Heart right ventricle (tissue), 16 donors: Measurements from ENCODE around the gene PDE4A. TPM values are rescaled to one million over a fixed set of nuclear protein-coding genes. Genes with fewer than 3 reads are reported as not detected.
"Not testable (repeated sequence)": the region's sequence is repeated elsewhere in the genome, so short reads cannot be mapped to it uniquely, and the experiment has no call there.

Experiments used
- ATAC-seq, 8 donors: fragments of 200-7000 bp; cut with Tn5 transposase; one replicate each; pipeline ENCODE4 v1.9.1; 2020; ENCODE audit warnings: mild to moderate bottlenecking in 8 of 8, moderate library complexity in 8 of 8, moderate number of reproducible peaks in 1 of 8
- DNase-seq, 2 donors: peaks; one replicate each; pipeline ENCODE4 v3.0.0-alpha.2; 2020
- H3K27ac ChIP-seq, 10 donors: fragments of 200-600 bp; sonication (generic) in 2 of 10; one replicate each; pipeline versions ENCODE4 v1.5.0 to v1.8.0; 2020 to 2022; ENCODE audit warnings: mild to moderate bottlenecking in 3 of 10
- H3K27me3 ChIP-seq, 7 donors: fragments of 200-600 bp; one replicate each; pipeline ENCODE4 v1.8.0; 2021 to 2022; ENCODE audit warnings: mild to moderate bottlenecking in 2 of 7
- H3K36me3 ChIP-seq, 9 donors: fragments of 200-600 bp; sonication (generic) in 1 of 9; one replicate each; pipeline versions ENCODE4 v1.5.0 to v1.8.0; 2020 to 2022; ENCODE audit warnings: mild to moderate bottlenecking in 2 of 9
- H3K4me1 ChIP-seq, 9 donors: fragments of 200-600 bp; sonication (generic) in 1 of 9; one replicate each; pipeline versions ENCODE4 v1.5.0 to v1.8.0; 2020 to 2022; ENCODE audit warnings: mild to moderate bottlenecking in 4 of 9
- H3K4me3 ChIP-seq, 10 donors: fragments of 200-600 bp; sonication (generic) in 2 of 10; one replicate each; pipeline versions ENCODE4 v1.5.0 to v1.8.0; 2020 to 2022; ENCODE audit warnings: mild to moderate bottlenecking in 7 of 10, moderate library complexity in 2 of 10
- H3K9me3 ChIP-seq, 11 donors: fragments of 200-600 bp in 10 of 11; sonication (generic) in 2 of 11; one replicate each; pipeline versions ENCODE4 v1.5.0 to v1.8.0; 2013 to 2022; ENCODE audit warnings: mild to moderate bottlenecking in 2 of 11, control low read depth in 1 of 11, moderate library complexity in 1 of 11
- CTCF ChIP-seq, 9 donors: fragments of 200-600 bp; sonication (generic) in 2 of 9; IDR thresholded peaks; one replicate each; pipeline versions ENCODE4 v1.5.0 to v1.8.0; 2021 to 2022; ENCODE audit warnings: antibody characterized with exemption in 9 of 9, mild to moderate bottlenecking in 5 of 9, moderate library complexity in 1 of 9
- whole genome bisulfite sequencing, 2 donors: extraction: QIAGEN DNeasy Blood & Tissue Kit; methylation state at CpG; one replicate each; pipeline ENCODE4 v1.1.7; 2013; ENCODE audit warnings: inconsistent platforms in 1 of 2; 5-methylcytosine and 5-hydroxymethylcytosine counted together
- intact Hi-C, 10 donors: fragments of 100-400 bp; cut with DNase I; formaldehyde crosslinking; loops; one replicate each; pipeline versions ENCODE4 v1.11.1 to v1.14.2; 2022
- polyA plus RNA-seq, 2 donors: library from polyadenylated mRNA; stranded (reverse); fragments of 200-250 nt; gene quantifications; one replicate each; pipeline ENCODE4 v1.2.3, GENCODE V29; 2013
- total RNA-seq, 10 donors: library from RNA; stranded (reverse); fragmentation: NEBNext Ultra II Directional in 3 of 10; extraction: Animal tissue kit (Norgen Biotek cat#: 25700) in 3 of 10; gene quantifications; one replicate each; pipeline versions ENCODE4 v1.2.1 to v1.2.4, GENCODE V29; 2021 to 2023
- donor health status: Arrhythmogenic right ventricular cardiomyopathy.
- donor health status: ischemic (EF 13 %, LVEDD 7.1; RV severe dilation, severe dysfunction).
- donor health status: healthy with polysubstance abuse.
- donor health status: DM: no; HTN: yes; CAD: no.
- donor health status: DM: no; HTN: no; CAD: no.
- donor health status: ischemic (EF 25% LVEDD 6.9; RV normal size, moderate dysfunction).
- donor health status: ischemic (EF 25% LVEDD 5.7; RV mildly dilated, moderate dysfunction).
- donor health status: healthy.
- donor health status: DM: yes; HTN: yes; CAD: no.
- donor health status: Ischemic cardiomyopathy.
- donor health status: ischemic (EF 35%, LVEDD 5.7; RV mildly dilated, moderate dysfunction).
- donor health status: nonischemic (EF 11% LVEDD 7.7; RV severe dilation, severe dysfunction).
- donor health status: DM: yes; HTN: yes; CAD: no.
- donor health status: PGD.
- donor health status: ischemic (EF 29% LVEDD 5.4; RV normal size, mild dysfunction).
- donor health status: nonischemic (EF 23%, LVEDD 6.1; RV moderate dilation, normal function).

PDE4A gene
- total and polyA plus RNA-seq, 12 donors, result 3.5 to 50.7 (median 17.0) TPM

DNA sequence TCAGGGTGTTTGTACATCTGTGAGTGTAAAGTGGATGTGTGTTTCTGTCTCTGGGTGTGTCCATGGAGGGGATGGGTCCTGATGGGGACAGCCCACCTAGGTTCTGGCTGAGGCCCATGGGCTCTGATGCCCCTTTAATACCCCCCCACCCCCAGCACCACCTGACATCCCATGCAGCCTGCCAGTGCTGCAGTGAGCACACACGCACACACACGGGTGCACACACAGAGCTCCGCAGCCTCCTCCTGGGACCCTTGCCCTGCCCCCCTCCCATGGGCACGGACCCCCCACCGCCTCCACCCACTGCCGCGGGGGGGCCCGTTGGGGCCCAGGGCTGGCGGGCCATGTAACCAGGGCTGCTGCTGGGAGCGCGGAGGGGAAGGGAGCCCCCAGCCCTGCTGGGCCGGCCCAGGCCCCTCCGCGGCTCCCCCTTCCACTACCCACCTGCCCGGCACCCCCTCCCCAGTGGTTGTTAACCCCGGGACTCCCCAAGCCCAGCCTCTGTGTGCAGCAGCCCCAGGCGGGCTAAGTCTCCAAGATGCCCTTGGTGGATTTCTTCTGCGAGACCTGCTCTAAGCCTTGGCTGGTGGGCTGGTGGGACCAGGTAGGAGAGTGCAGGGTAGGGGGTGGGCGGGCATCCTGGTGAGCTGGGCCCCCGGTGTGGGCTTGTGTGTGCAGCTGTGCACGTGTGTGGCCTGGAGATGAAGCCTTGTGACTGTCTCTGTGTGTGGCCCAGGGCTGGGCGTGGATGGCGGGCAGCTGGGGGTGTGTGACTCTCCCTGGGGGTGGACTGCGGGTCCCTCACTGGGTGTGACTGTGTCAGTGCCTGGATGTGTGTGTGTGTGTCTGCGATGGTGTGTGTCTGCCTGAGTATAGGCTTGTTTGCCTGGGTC, 32.6 kb downstream of the PDE4A start:
- no peaks in the 10 kb centered on the region for H3K27me3 ChIP-seq
- H3K36me3 ChIP-seq, result peaks cover 0 to 63% (median 5%) of the 10 kb centered on the region in 9 donors
- intact Hi-C loops, result no loop called here
- DNase-seq (no peak), ATAC-seq (no peak)
- no peak overlapping the region for H3K4me3 ChIP-seq
- no peaks in the 10 kb centered on the region for H3K4me1 ChIP-seq
- TF ChIP-seq CTCF (IDR thresholded peaks at IDR 0.05), result no peak
- H3K9me3 ChIP-seq, result no peaks in the 10 kb centered on the region
- 53 to 64% methylated on average over 24 to 25 of the region's 25 CpGs for WGBS, 2 donors
- H3K27ac ChIP-seq, result no peak overlapping the region

DNA sequence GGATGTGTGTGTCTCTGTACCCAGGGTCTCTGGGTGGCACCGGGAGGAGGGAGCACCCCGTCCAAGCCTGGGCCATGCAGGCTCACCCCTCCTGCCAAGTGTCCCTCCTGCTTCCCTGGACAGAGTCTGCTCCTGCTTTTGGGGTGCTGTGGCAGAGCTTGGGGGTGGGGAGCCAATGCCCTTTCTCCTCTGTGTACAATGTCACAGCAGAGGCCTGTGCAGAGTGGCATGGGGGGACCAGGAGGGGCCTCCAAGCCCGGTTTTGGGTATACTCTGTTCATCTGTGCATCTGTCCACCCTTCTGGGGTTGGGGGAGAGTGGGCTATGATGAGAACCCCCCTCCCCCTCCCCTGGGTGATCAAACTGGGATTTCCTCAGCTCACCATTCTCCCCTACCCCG, 33.5 kb downstream of the PDE4A start:
- H3K27ac ChIP-seq, result no peak overlapping the region
- peaks cover 0 to 61% (median under 1%) of the 10 kb centered on the region in 9 donors for H3K36me3 ChIP-seq
- WGBS, 2 donors, result 72 to 75% methylated on average over 4 of the region's 4 CpGs
- H3K9me3 ChIP-seq, result no peaks in the 10 kb centered on the region
- no peak for TF ChIP-seq CTCF (IDR thresholded peaks at IDR 0.05)
- ATAC-seq (no peak), DNase-seq (no peak)
- no peaks in the 10 kb centered on the region for H3K27me3 ChIP-seq
- intact Hi-C loops, result loop anchor here in 1 of 10 donors (2.0 kb wide), 1 partner anchor 19 kb away; no protein-coding TSS in a partner anchor
- H3K4me3 ChIP-seq, result no peak overlapping the region
- no peaks in the 10 kb centered on the region for H3K4me1 ChIP-seq

- H3K4me1 ChIP-seq, result no peaks in the 10 kb centered on the region
- no peak for TF ChIP-seq CTCF (IDR thresholded peaks at IDR 0.05)
- no peak overlapping the region for H3K27ac ChIP-seq
- 20 to 48% methylated on average over 5 of the region's 5 CpGs for WGBS, 2 donors
- no peak overlapping the region for H3K4me3 ChIP-seq
- DNase-seq (no peak), ATAC-seq (no peak)
- peaks cover 0 to 61% (median 0%) of the 10 kb centered on the region in 9 donors for H3K36me3 ChIP-seq
- intact Hi-C loops, result loop anchor here in 1 of 10 donors (2.0 kb wide), 1 partner anchor 19 kb away; no protein-coding TSS in a partner anchor
- no peaks in the 10 kb centered on the region for H3K9me3 ChIP-seq
- no peaks in the 10 kb centered on the region for H3K27me3 ChIP-seq
Measured at GRCh38 chr19:10454267-10454666, 33.9 kb downstream of the PDE4A start.

GRCh38 chr19:10458733-10459132, 38.4 kb downstream of the PDE4A start:
- peaks cover 0 to 66% (median 0%) of the 10 kb centered on the region in 9 donors for H3K36me3 ChIP-seq
- H3K27me3 ChIP-seq, H3K9me3 ChIP-seq, ATAC-seq, H3K4me3 ChIP-seq, intact Hi-C loops, DNase-seq, H3K27ac ChIP-seq, H3K4me1 ChIP-seq: not testable (repeated sequence)
- WGBS, 2 donors, result 90 to 93% methylated on average over 7 of the region's 7 CpGs

DNA sequence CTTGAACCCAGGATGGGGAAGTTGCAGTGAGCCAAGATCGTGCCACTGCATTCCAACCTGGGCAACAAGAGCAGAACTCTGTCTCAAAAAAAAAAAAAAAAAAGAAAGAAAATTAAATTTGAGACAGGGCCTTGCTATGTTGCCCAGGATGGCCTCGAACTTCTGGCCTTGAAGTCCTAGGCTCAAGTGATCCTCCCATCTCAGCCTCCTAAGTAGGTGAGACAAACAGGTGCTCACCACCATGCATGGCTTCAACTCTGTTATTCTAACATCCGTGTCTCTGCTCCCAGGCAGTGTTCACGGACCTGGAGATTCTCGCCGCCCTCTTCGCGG, 40.3 kb downstream of the PDE4A start:
- Histone ChIP-seq H3K9me3 (no peaks in the 10 kb centered on the region), H3K4me1 (peaks cover 0 to 8% (median 0%) of the 10 kb centered on the region in 9 donors), H3K36me3 (peaks cover 0 to 68% (median 0%) of the 10 kb centered on the region in 9 donors), H3K27ac (no peak overlapping the region), H3K27me3 (no peaks in the 10 kb centered on the region), H3K4me3 (no peak overlapping the region)
- WGBS, 2 donors, result 43% methylated on average over 8 of the region's 8 CpGs
- ATAC-seq, result peak in 1 of 8 donors; percentile 1
- DNase-seq, result no peak
- TF ChIP-seq CTCF (IDR thresholded peaks at IDR 0.05), result no peak
- intact Hi-C loops, result no loop called here
